GM12878 (cell line): ENCODE measurements around the gene RAB30. TPM values are rescaled to one million over a fixed set of nuclear protein-coding genes. Genes with fewer than 3 reads are reported as not detected.

ENCODE experiments used
- ATAC-seq: fragments of 200-7000 bp; cut with Tn5 transposase; 3 replicates; pipeline ENCODE4 v1.9.1; 2020; ENCODE audit warnings: mild to moderate bottlenecking, moderate library complexity
- BruUV-seq: library from RNA; stranded (reverse); fragments of 400-500 nt; replicated peaks from 2 replicates; lab custom pipeline; 2021; lab: Mats Ljungman, UMichigan
- CTCF ChIA-PET: fragments of 300-600 bp; sonication (Branson Sonifier 250); formaldehyde crosslinking; extraction: SDS; loops from one replicate; lab custom pipeline; 2021; ENCODE audit warnings: inconsistent platforms; lab: Yijun Ruan, JAX
- POLR2A ChIA-PET: fragments of 350-600 bp; formaldehyde crosslinking; extraction: SDS; loops from one replicate; lab custom pipeline; 2021; ENCODE audit warnings: inconsistent platforms; lab: Charles Lee
- RAD21 ChIA-PET: fragments of 300-600 bp; sonication (Branson Sonifier 250); formaldehyde crosslinking; loops from one replicate; lab custom pipeline; 2023; ENCODE audit warnings: antibody characterized with exemption; ENCODE audit not compliant: unreplicated experiment; lab: Charles Lee
- SMC1A ChIA-PET: fragments of 300-600 bp; sonication (Branson Sonifier 250); formaldehyde crosslinking; loops from one replicate; lab custom pipeline; 2023; ENCODE audit not compliant: unreplicated experiment, uncharacterized antibody; lab: Charles Lee
- DNase-seq: peaks from one replicate; pipeline ENCODE4 v3.0.0-alpha.2; 2011; ENCODE audit warnings: low read depth, low spot score
- FAIRE-seq: peaks from 3 replicates; lab custom pipeline; 2011; peaks lifted over from hg19 to GRCh38; lab: Jason Lieb, UNC
- H2AFZ ChIP-seq: 2 replicates; pipeline ENCODE4 v1.6.0; 2011; ENCODE audit warnings: low read depth, low read length, control low read depth; ENCODE audit not compliant: control insufficient read depth
- H3K27ac ChIP-seq: 2 replicates; pipeline ENCODE4 v1.5.1; 2011; ENCODE audit warnings: control low read depth; ENCODE audit not compliant: control insufficient read depth, insufficient read depth
- H3K27me3 ChIP-seq, 2 experiments: replicated peaks in 1 of 2; 2 replicates each; pipeline versions ENCODE4 v1.6.0 to v1.6.1; 2011; ENCODE audit warnings: low read length in 1 of 2; ENCODE audit not compliant: control insufficient read depth in 2 of 2, insufficient read depth in 2 of 2
- H3K36me3 ChIP-seq, 2 experiments: 2 replicates each; pipeline ENCODE4 v1.5.1; 2011; ENCODE audit warnings: low read length in 1 of 2; ENCODE audit not compliant: control insufficient read depth in 2 of 2, insufficient read depth in 2 of 2
- H3K4me1 ChIP-seq: 2 replicates; pipeline ENCODE4 v1.6.1; 2011; ENCODE audit warnings: mild to moderate bottlenecking, low read length, moderate library complexity, mixed read lengths; ENCODE audit not compliant: control insufficient read depth, insufficient read depth
- H3K4me2 ChIP-seq: 2 replicates; pipeline ENCODE4 v1.6.0; 2011; ENCODE audit warnings: control low read depth; ENCODE audit not compliant: control insufficient read depth, insufficient read depth
- H3K4me3 ChIP-seq: fragments of 200-600 bp; sonication (generic); 2 replicates; pipeline ENCODE4 v1.5.1; 2016
- H3K79me2 ChIP-seq: 2 replicates; pipeline ENCODE4 v1.6.0; 2011; ENCODE audit warnings: low read length; ENCODE audit not compliant: control insufficient read depth, insufficient read depth
- H3K9ac ChIP-seq: 2 replicates; pipeline ENCODE4 v1.8.0; 2011; ENCODE audit warnings: low read length, control low read depth, mixed read lengths; ENCODE audit not compliant: control insufficient read depth, insufficient read depth
- H3K9me3 ChIP-seq: replicated peaks from 3 replicates; pipeline ENCODE4 v1.5.1; 2011; ENCODE audit warnings: mild to moderate bottlenecking, low read length; ENCODE audit not compliant: control insufficient read depth, insufficient read depth
- H4K20me1 ChIP-seq: 2 replicates; pipeline ENCODE4 v1.6.0; 2011; ENCODE audit not compliant: control insufficient read depth, insufficient read depth
- ATF3 ChIP-seq: IDR thresholded peaks from 2 replicates; pipeline ENCODE4 v1.6.1; 2011; ENCODE audit warnings: low read depth, mild to moderate bottlenecking, low read length, moderate library complexity, borderline replicate concordance; ENCODE audit errors: extremely low read depth
- EP300 ChIP-seq, 2 experiments: fragments of 150-350 bp in 1 of 2; IDR thresholded peaks; 2 replicates each; pipeline ENCODE4 v1.6.1; 2011 to 2012; ENCODE audit warnings: low read depth in 2 of 2, low read length in 2 of 2, borderline replicate concordance in 1 of 2, improper control_type of control experiment in 1 of 2, inconsistent platforms in 1 of 2; ENCODE audit not compliant: control insufficient read depth in 1 of 2
- PAX5 ChIP-seq: IDR thresholded peaks from 2 replicates; pipeline ENCODE4 v1.6.1; 2011; ENCODE audit warnings: low read depth, low read length, borderline replicate concordance
- POLR2A ChIP-seq: IDR thresholded peaks from 2 replicates; pipeline ENCODE4 v1.6.1; 2011; ENCODE audit warnings: low read depth, mild to moderate bottlenecking, low read length
- RELB ChIP-seq: fragments of 450-650 bp; IDR thresholded peaks from 2 replicates; pipeline ENCODE4 v1.6.1; 2017; ENCODE audit warnings: low read depth, mild to moderate bottlenecking, moderate library complexity
- SIN3A ChIP-seq: IDR thresholded peaks from 2 replicates; pipeline ENCODE4 v1.6.1; 2012; ENCODE audit warnings: low read depth, low read length, improper control_type of control experiment
- SMAD5 ChIP-seq: IDR thresholded peaks from 2 replicates; pipeline ENCODE4 v1.6.1; 2016; ENCODE audit warnings: antibody characterized with exemption, low read depth
- SRF ChIP-seq, 2 experiments: IDR thresholded peaks; 2 replicates each; pipeline ENCODE4 v1.6.1; 2011; ENCODE audit warnings: low read depth in 2 of 2, low read length in 2 of 2, mild to moderate bottlenecking in 1 of 2, moderate library complexity in 1 of 2
- TAF1 ChIP-seq: IDR thresholded peaks from 2 replicates; pipeline ENCODE4 v1.6.1; 2011; ENCODE audit warnings: mild to moderate bottlenecking, low read depth, low read length, borderline replicate concordance
- YY1 ChIP-seq: IDR thresholded peaks from 2 replicates; pipeline ENCODE4 v1.6.1; 2011; ENCODE audit warnings: low read depth, mild to moderate bottlenecking, low read length
- ZBED1 ChIP-seq: IDR thresholded peaks from 2 replicates; pipeline ENCODE4 v1.6.1; 2016; ENCODE audit warnings: borderline replicate concordance
- ZNF217 ChIP-seq: fragments of 450-650 bp; IDR thresholded peaks from 2 replicates; pipeline ENCODE4 v1.6.1; 2017; ENCODE audit warnings: antibody characterized with exemption, mild to moderate bottlenecking
- ZNF384 ChIP-seq: IDR thresholded peaks from 2 replicates; pipeline ENCODE4 v1.6.1; 2012; ENCODE audit warnings: low read depth, mild to moderate bottlenecking, low read length, improper control_type of control experiment, borderline replicate concordance
- WGBS: methylation state at CpG from one replicate; pipeline ENCODE4 v1.1.6; 2016; ENCODE audit warnings: low lambda C conversion rate; ENCODE audit not compliant: insufficient replicate concordance, insufficient coverage; ENCODE audit errors: missing lambda C conversion rate; 5-methylcytosine and 5-hydroxymethylcytosine counted together
- in situ Hi-C: fragments of 300-500 bp; cut with MboI; formaldehyde crosslinking; loops from 9 replicates; pipeline ENCODE4 v1.14.3; 2018; ENCODE audit warnings: mixed read lengths
- intact Hi-C: fragments of 100-400 bp; cut with micrococcal nuclease; formaldehyde crosslinking; loops from one replicate; pipeline ENCODE4 v1.14.2; 2022; ENCODE audit not compliant: unreplicated experiment
- polyA plus RNA-seq, 11 experiments: library from polyadenylated mRNA; depleted of rRNA in 4 of 11; unstranded in 6 of 11; stranded (reverse) in 5 of 11; fragments of >200 nt; fragmentation: Nextera tagmentation in 4 of 11; fragmentation: Illumina TruSeq in 1 of 11; extraction: Ambion mirVana in 4 of 11; extraction: Trizol in 1 of 11; gene quantifications; 1 replicate in 1 of 11; 2 replicates in 10 of 11; pipeline versions ENCODE4 v1.2.1 to v1.2.3, GENCODE V29; 2011 to 2016; ENCODE audit warnings: inconsistent platforms in 2 of 11, missing spikeins in 2 of 11, low read depth in 1 of 11
- total RNA-seq, 4 experiments: library from RNA; depleted of rRNA in 3 of 4; stranded (reverse); fragments of >200 nt in 3 of 4; fragmentation: Illumina TruSeq in 1 of 4; extraction: Trizol in 1 of 4; gene quantifications; 2 replicates each; pipeline versions ENCODE4 v1.2.1 to v1.2.3, GENCODE V29; 2013 to 2021

RAB30 gene
- total and polyA plus RNA-seq, 10 of the 15 experiments (the other 5 are each of a cell fraction or from before 2014, with no cell fraction given): 9.8 to 26.7 (median 19.2) TPM

- no peak for TF ChIP-seq SRF (IDR thresholded peaks at IDR 0.05; ENCODE audit: low read depth in 2 of 2, low read length in 2 of 2)
- TF ChIP-seq EP300 (IDR thresholded peaks at IDR 0.05; ENCODE audit: borderline replicate concordance in 1 of 2, control insufficient read depth in 1 of 2, low read depth in 2 of 2, low read length in 2 of 2): no peak
- TF ChIP-seq SIN3A: no peak
- no peak for TF ChIP-seq ZNF217
- no peak for TF ChIP-seq PAX5
- no peak for TF ChIP-seq TAF1
- TF ChIP-seq YY1: no peak
- TF ChIP-seq, all 136 proteins: peak for 0
Observed at GRCh38 chr11:83019888-83020579, 51.7 kb downstream of the RAB30 start (continued).

GRCh38 chr11:83014951-83015350 lies 56.7 kb downstream of the RAB30 start:
- H3K4me1 ChIP-seq: no peaks in the 10 kb centered on the region
- no peak overlapping the region for H3K4me2 ChIP-seq
- H3K9ac ChIP-seq: no peak overlapping the region
- intact Hi-C loops: no loop called here
- H4K20me1 ChIP-seq: no peaks in the 10 kb centered on the region
- in situ Hi-C loops: no loop called here
- SMC1A ChIA-PET: interaction anchor here (0.9 to 3.0 kb wide), 4 partner anchors 7 to 183 kb away, joined by 3 to 15 read pairs (median 4); no protein-coding TSS in a partner anchor
- DNase-seq (no peak), FAIRE-seq (no peak), ATAC-seq (no peak)
- no peak overlapping the region for H3K27ac ChIP-seq
- CTCF ChIA-PET: interaction anchor here (2.3 kb wide), 1 partner anchor 8 kb away, joined by 8 read pairs; no protein-coding TSS in a partner anchor
- RAD21 ChIA-PET: no interaction called here
- POLR2A ChIA-PET: interaction anchor here (2.1 kb wide), 1 partner anchor 13 kb away, joined by 4 read pairs; no protein-coding TSS in a partner anchor
- no peaks in the 10 kb centered on the region for H3K9me3 ChIP-seq
- TF ChIP-seq ZNF384 (no peak), POLR2A (no peak), SMAD5 (no peak), ZBED1 (no peak), RELB (no peak), ATF3 (no peak)
- no peak overlapping the region for H3K4me3 ChIP-seq
- H3K36me3 ChIP-seq: no peaks in the 10 kb centered on the region
- no TSS peak for BruUV-seq
- H3K79me2 ChIP-seq: peaks cover 2% of the 10 kb centered on the region
- no peak overlapping the region for H2AFZ ChIP-seq
- 100% methylated on average over 1 of the region's 1 CpG for whole genome bisulfite sequencing
- no peaks in the 10 kb centered on the region for H3K27me3 ChIP-seq
